Hepatocyte (in vitro differentiated cells): ENCODE results near the gene GUSB.
"Not testable (repeated sequence)": the region's sequence is repeated elsewhere in the genome, so short reads cannot be mapped to it uniquely, and the experiment has no call there.

Experiments used
- CTCF ChIP-seq: fragments of 200-600 bp; sonication (generic); IDR thresholded peaks from 2 replicates; pipeline ENCODE4 v1.5.1; 2016; ENCODE audit warnings: antibody characterized with exemption, mild to moderate bottlenecking; ENCODE audit not compliant: poor library complexity
- EZH2 ChIP-seq: fragments of 200-600 bp; sonication (generic); IDR thresholded peaks from 2 replicates; pipeline ENCODE4 v1.6.1; 2016; ENCODE audit warnings: antibody characterized with exemption, mild to moderate bottlenecking, borderline replicate concordance
- EZH2phosphoT487 ChIP-seq: fragments of 200-600 bp; sonication (generic); IDR thresholded peaks from one replicate; pipeline ENCODE4 v1.6.1; 2018; ENCODE audit warnings: antibody characterized with exemption, mild to moderate bottlenecking, low read depth, moderate library complexity; ENCODE audit not compliant: unreplicated experiment, severe bottlenecking

GRCh38 chr7:66005115-66005671 lies 23.2 kb upstream of the GUSB start:
- not testable (repeated sequence) for TF ChIP-seq CTCF, EZH2, EZH2phosphoT487
